Mesothelial cell of epicardium (in vitro differentiated cells): ENCODE data around the gene SPAG8. TPM values are rescaled to one million over a fixed set of nuclear protein-coding genes. Genes with fewer than 3 reads are reported as not detected.
A peak's percentile ranks its signal among the peaks of the same experiment; 100 is the strongest.

Experiments used
- DNase-seq, 2 experiments: peaks; one replicate each; pipeline ENCODE4 v3.0.0; 2021; ENCODE audit warnings: low spot score in 2 of 2; ENCODE audit not compliant: unreplicated experiment in 2 of 2
- H3K27ac Mint-ChIP-seq: 2 replicates; pipeline ENCODE4 v1.8.0; 2021; ENCODE audit warnings: mixed read lengths
- H3K27me3 Mint-ChIP-seq: 2 replicates; pipeline ENCODE4 v1.8.0; 2021; ENCODE audit warnings: low read depth, mixed read lengths
- H3K36me3 Mint-ChIP-seq: 2 replicates; pipeline ENCODE4 v1.8.0; 2021; ENCODE audit warnings: mixed read lengths
- H3K4me1 Mint-ChIP-seq: 2 replicates; pipeline ENCODE4 v1.8.0; 2021; ENCODE audit warnings: mixed read lengths
- H3K4me3 Mint-ChIP-seq: 2 replicates; pipeline ENCODE4 v1.8.0; 2021; ENCODE audit warnings: mild to moderate bottlenecking, moderate library complexity, mixed read lengths
- H3K9me3 Mint-ChIP-seq: 2 replicates; pipeline ENCODE4 v1.8.0; 2021; ENCODE audit warnings: mixed read lengths
- total RNA-seq: library from RNA; stranded (reverse); gene quantifications from 3 replicates; pipeline ENCODE4 v1.2.1, GENCODE V29; 2021
- TF ChIP-seq, protein P1 (sequence below): fragments of 200-600 bp; sonication (generic); IDR thresholded peaks from one replicate; pipeline ENCODE4 v1.5.0; 2021; ENCODE audit warnings: antibody characterized with exemption; ENCODE audit not compliant: unreplicated experiment

Gene SPAG8
- total RNA-seq, 1 donor from 2014 or later, result 0.89 TPM

- Mint-ChIP-seq H3K4me1 (peaks cover 36% of the 10 kb centered on the region), H3K27me3 (no peaks in the 10 kb centered on the region), H3K9me3 (no peaks in the 10 kb centered on the region), H3K4me3 (no peak overlapping the region), H3K27ac (no peak overlapping the region), H3K36me3 (no peaks in the 10 kb centered on the region)
- TF ChIP-seq, protein P1, sequence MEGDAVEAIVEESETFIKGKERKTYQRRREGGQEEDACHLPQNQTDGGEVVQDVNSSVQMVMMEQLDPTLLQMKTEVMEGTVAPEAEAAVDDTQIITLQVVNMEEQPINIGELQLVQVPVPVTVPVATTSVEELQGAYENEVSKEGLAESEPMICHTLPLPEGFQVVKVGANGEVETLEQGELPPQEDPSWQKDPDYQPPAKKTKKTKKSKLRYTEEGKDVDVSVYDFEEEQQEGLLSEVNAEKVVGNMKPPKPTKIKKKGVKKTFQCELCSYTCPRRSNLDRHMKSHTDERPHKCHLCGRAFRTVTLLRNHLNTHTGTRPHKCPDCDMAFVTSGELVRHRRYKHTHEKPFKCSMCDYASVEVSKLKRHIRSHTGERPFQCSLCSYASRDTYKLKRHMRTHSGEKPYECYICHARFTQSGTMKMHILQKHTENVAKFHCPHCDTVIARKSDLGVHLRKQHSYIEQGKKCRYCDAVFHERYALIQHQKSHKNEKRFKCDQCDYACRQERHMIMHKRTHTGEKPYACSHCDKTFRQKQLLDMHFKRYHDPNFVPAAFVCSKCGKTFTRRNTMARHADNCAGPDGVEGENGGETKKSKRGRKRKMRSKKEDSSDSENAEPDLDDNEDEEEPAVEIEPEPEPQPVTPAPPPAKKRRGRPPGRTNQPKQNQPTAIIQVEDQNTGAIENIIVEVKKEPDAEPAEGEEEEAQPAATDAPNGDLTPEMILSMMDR, result no peak
- DNase-seq, result no peak
These were observed 22.5 kb upstream of the SPAG8 start for GRCh38 chr9:35834260-35835215.

DNA sequence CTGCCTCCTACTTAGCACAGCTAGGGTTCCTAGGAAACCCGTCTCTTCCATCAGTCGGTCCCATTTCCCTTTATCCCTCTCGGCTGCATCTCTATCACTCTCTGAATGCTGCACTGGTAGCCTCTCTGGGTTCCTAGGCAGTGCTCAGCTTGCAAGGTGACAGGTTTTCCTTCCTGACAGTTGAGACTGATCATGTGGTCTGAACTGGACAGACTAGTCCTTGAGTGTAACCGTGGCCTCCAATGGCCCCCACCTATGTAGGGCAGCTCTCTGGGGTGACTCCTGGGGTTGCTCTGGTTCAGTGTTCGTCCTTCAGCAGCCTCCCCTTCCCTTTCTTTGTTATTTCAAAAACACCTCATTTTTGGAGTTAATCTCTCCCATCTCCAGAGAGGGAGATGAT, 20.8 kb upstream of the SPAG8 start:
- TF ChIP-seq, protein P1, result no peak
- no peak overlapping the region for H3K4me3 Mint-ChIP-seq
- no peaks in the 10 kb centered on the region for H3K27me3 Mint-ChIP-seq
- H3K36me3 Mint-ChIP-seq, result no peaks in the 10 kb centered on the region
- peak overlapping the region; percentile 59 for H3K27ac Mint-ChIP-seq
- H3K9me3 Mint-ChIP-seq, result no peaks in the 10 kb centered on the region
- peaks cover 45% of the 10 kb centered on the region for H3K4me1 Mint-ChIP-seq
- no peak for DNase-seq

- H3K4me3 Mint-ChIP-seq, result peak overlapping the region; percentile 46
- H3K27me3 Mint-ChIP-seq, result no peaks in the 10 kb centered on the region
- no peaks in the 10 kb centered on the region for H3K36me3 Mint-ChIP-seq
- peak overlapping the region; percentile 17 for H3K27ac Mint-ChIP-seq
- no peaks in the 10 kb centered on the region for H3K9me3 Mint-ChIP-seq
- TF ChIP-seq, protein P1, result no peak
- peaks cover 47% of the 10 kb centered on the region for H3K4me1 Mint-ChIP-seq
- DNase-seq, result no peak
These were observed 19.0 kb upstream of the SPAG8 start for GRCh38 chr9:35831040-35831439.

DNA sequence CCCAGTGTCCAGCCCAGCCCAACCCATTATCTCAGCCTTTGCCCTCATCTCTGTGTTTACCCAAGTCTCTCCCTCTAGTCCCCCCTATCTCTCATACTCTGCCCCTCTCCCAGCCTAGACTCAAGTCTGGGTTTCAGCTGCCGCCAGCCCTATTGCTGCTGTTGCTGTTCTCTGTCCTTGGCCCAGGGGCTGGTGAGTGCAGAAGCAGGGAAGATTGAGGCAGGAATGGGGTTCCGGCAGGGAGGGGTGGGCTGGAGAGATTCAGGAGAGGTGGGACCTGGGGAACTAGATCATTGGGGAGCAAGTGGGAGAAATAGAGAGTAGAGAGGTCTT, 17.7 kb upstream of the SPAG8 start:
- Mint-ChIP-seq H3K27me3 (no peaks in the 10 kb centered on the region), H3K36me3 (no peaks in the 10 kb centered on the region), H3K9me3 (no peaks in the 10 kb centered on the region), H3K27ac (peak overlapping the region; percentile 92), H3K4me1 (peaks cover 48% of the 10 kb centered on the region), H3K4me3 (peak overlapping the region; percentile 87)
- TF ChIP-seq, protein P1, result no peak
- DNase-seq, result no peak

DNA sequence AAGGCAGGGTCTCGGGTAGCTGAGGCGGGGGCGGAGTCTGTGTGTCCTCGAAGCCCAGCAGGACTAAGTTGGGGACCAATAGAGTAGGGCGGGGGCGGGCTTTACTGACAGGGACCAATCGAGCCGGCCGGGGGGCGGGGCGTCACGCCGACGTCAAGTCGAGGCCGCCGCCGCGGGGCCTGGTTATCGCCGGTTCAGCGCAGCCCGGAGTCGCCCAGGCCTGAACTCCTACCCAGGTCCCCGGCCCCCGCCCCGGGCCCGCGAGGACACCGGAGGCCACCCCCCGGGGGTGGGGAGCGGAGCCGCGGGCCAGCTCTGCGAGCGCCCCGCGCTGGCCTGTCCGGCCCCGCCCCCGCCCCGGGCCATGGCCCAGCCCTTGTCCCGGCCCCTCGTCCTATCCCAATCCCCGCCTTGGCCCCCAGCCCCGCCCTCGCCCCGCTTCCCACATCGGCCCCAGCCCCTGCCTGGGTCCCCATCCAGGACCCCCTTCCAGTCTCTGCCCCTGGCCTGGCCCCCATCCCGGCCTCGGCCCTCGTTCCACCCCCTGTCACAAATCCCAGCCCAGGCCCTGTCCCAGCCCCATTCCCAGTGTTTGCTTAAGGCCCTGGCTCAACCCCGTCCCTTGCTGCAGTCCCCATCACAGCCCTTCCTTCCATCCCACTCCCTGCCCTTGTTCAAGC, 17.2 kb upstream of the SPAG8 start, which contains the start of gene TMEM8B:
Gene TMEM8B (plus strand): TSS at position 145 of the 680 bp plus-strand sequence. CDS start 220 bp downstream, at position 365.
- H3K4me3 Mint-ChIP-seq, result peak within 1 kb of the TSS; percentile 90
- H3K27me3 Mint-ChIP-seq, result no peaks in the 10 kb centered on the region
- peak within 1 kb of the TSS; percentile 97 for H3K27ac Mint-ChIP-seq
- TF ChIP-seq, protein P1, result no peak
- H3K9me3 Mint-ChIP-seq, result no peaks in the 10 kb centered on the region
- peaks cover 48% of the 10 kb centered on the region for H3K4me1 Mint-ChIP-seq
- peak; percentile 93 to 95 for DNase-seq
- no peaks in the 10 kb centered on the region for H3K36me3 Mint-ChIP-seq
